OCI-LY1 (cell line): ENCODE results near the gene EPHB2.

Source experiments
- H2AFZ ChIP-seq: fragments of 200-600 bp; sonication (generic), shearing (Covaris generic); 2 replicates; pipeline ENCODE4 v1.6.0; 2014; ENCODE audit warnings: antibody characterized with exemption, mild to moderate bottlenecking, low read length
- H3F3A ChIP-seq: fragments of 200-600 bp; sonication (generic), shearing (Covaris generic); 2 replicates; pipeline ENCODE4 v1.6.0; 2014; ENCODE audit warnings: mild to moderate bottlenecking, antibody characterized with exemption, low read length, moderate library complexity; ENCODE audit not compliant: insufficient read depth
- H3K27ac ChIP-seq: fragments of 200-600 bp; sonication (generic); 2 replicates; pipeline ENCODE4 v1.5.1; 2014; ENCODE audit warnings: low read length, mixed run types, mild to moderate bottlenecking, low read depth; ENCODE audit not compliant: poor library complexity, severe bottlenecking
- H3K27me3 ChIP-seq: fragments of 200-600 bp; sonication (generic); 2 replicates; pipeline ENCODE4 v1.6.0; 2014; ENCODE audit warnings: antibody characterized with exemption, mild to moderate bottlenecking, low read length, moderate library complexity; ENCODE audit not compliant: insufficient read depth
- H3K36me3 ChIP-seq: fragments of 200-600 bp; sonication (generic); 2 replicates; pipeline ENCODE4 v1.6.1; 2014; ENCODE audit warnings: mild to moderate bottlenecking, antibody characterized with exemption, low read length, moderate library complexity, mixed read lengths; ENCODE audit not compliant: insufficient read depth
- H3K4me1 ChIP-seq: fragments of 200-600 bp; sonication (generic); 2 replicates; pipeline ENCODE4 v1.5.1; 2014; ENCODE audit warnings: mild to moderate bottlenecking, low read length, moderate library complexity; ENCODE audit not compliant: insufficient read depth, severe bottlenecking
- H3K4me2 ChIP-seq: fragments of 200-600 bp; sonication (generic), shearing (Covaris generic); 2 replicates; pipeline ENCODE4 v1.6.1; 2014; ENCODE audit warnings: low read length
- H3K4me3 ChIP-seq: fragments of 200-600 bp; sonication (generic); 2 replicates; pipeline ENCODE4 v1.5.1; 2014; ENCODE audit warnings: low read length, low read depth, mild to moderate bottlenecking, mixed read lengths; ENCODE audit not compliant: poor library complexity, severe bottlenecking
- H3K79me2 ChIP-seq: fragments of 200-600 bp; shearing (Covaris generic); 2 replicates; pipeline ENCODE4 v1.6.1; 2016; ENCODE audit warnings: mixed run types, low read length, mixed read lengths; ENCODE audit not compliant: insufficient read depth
- H3K9ac ChIP-seq: fragments of 200-600 bp; sonication (generic), shearing (Covaris generic); 2 replicates; pipeline ENCODE4 v1.6.1; 2014; ENCODE audit warnings: mild to moderate bottlenecking, low read length, mixed read lengths
- H3K9me2 ChIP-seq: fragments of 200-600 bp; sonication (generic), shearing (Covaris generic); 2 replicates; pipeline ENCODE4 v1.6.1; 2014; ENCODE audit warnings: low read depth, mild to moderate bottlenecking, low read length, mixed read lengths
- H3K9me3 ChIP-seq: fragments of 200-600 bp; shearing (Covaris generic); 2 replicates; pipeline ENCODE4 v1.6.1; 2014; ENCODE audit warnings: low read length, mixed read lengths
- H4K20me1 ChIP-seq: fragments of 200-600 bp; sonication (generic), shearing (Covaris generic); 2 replicates; pipeline ENCODE4 v1.6.0; 2016; ENCODE audit warnings: mild to moderate bottlenecking, low read length; ENCODE audit not compliant: insufficient read depth
- CTCF ChIP-seq: fragments of 200-600 bp; sonication (generic), shearing (Covaris generic); IDR thresholded peaks from 2 replicates; pipeline ENCODE4 v1.5.1; 2017; ENCODE audit warnings: mild to moderate bottlenecking, antibody characterized with exemption, low read length, moderate library complexity, mixed read lengths
- EZH2 ChIP-seq: fragments of 200-600 bp; sonication (generic), shearing (Covaris generic); IDR thresholded peaks from 2 replicates; pipeline ENCODE4 v1.8.0; 2017; ENCODE audit warnings: borderline replicate concordance, mixed run types, mild to moderate bottlenecking, antibody characterized with exemption, low read length, moderate library complexity, mixed read lengths

Gene EPHB2

DNA sequence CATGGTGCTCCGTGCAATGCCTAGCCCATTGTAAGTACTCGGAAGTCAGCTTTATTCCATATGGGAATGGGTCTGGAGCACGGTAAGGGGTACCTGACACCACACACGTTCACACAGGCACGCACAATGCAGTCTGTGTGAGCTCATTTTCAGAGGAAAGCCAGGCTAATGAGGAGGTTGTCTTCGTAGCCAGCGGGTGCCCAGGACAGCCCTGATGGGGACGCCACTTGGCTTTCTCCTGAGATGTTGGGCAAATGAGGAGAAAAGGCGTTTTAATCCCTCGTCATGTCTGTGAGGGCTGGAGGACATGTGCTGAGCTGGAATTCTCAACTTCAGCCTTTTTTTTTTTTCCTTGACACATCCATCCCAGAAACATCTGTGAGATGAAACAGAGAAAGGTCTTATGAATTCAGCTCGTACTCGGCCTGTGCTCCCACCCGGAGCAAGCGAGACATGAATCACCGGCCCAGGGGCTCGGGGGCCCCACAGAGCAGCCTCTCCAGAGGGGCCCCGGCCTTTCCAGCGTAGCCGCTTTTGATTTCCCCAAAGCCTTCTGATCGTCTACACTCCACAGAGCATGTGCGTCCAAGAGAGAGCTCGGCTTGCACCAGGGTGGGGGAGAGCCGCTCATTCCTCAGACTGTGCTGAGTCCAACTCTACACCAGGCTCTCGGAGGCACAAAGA is 125.1 kb downstream of the EPHB2 start:
- H4K20me1 ChIP-seq = no peaks in the 10 kb centered on the region
- H3K9me2 ChIP-seq = no peaks in the 10 kb centered on the region

GRCh38 chr1:22836850-22837249 is 126.2 kb downstream of the EPHB2 start:
- no peaks in the 10 kb centered on the region for H3K9me2 ChIP-seq
- H3K27me3 ChIP-seq = peaks cover 5% of the 10 kb centered on the region; the same call in 1 of the 2 replicates
- no peaks in the 10 kb centered on the region for H4K20me1 ChIP-seq
- H3K9ac ChIP-seq = no peak overlapping the region
- H3K36me3 ChIP-seq = no peaks in the 10 kb centered on the region
- H3K4me1 ChIP-seq = no peaks in the 10 kb centered on the region
- no peak overlapping the region for H3K4me2 ChIP-seq
- no peaks in the 10 kb centered on the region for H3F3A ChIP-seq
- no peak overlapping the region for H3K27ac ChIP-seq
- TF ChIP-seq EZH2 (no peak), CTCF (no peak)
- no peaks in the 10 kb centered on the region for H3K79me2 ChIP-seq
- no peak overlapping the region for H2AFZ ChIP-seq
- no peaks in the 10 kb centered on the region for H3K9me3 ChIP-seq
- no peak overlapping the region for H3K4me3 ChIP-seq

More for the DNA sequence above, 125.1 kb downstream of the EPHB2 start:
- H3K27me3 ChIP-seq = peaks cover 5% of the 10 kb centered on the region; the same call in 1 of the 2 replicates
- no peak overlapping the region for H3K4me2 ChIP-seq
- no peaks in the 10 kb centered on the region for H3F3A ChIP-seq
- no peaks in the 10 kb centered on the region for H3K79me2 ChIP-seq
- no peaks in the 10 kb centered on the region for H3K4me1 ChIP-seq
- no peak overlapping the region for H3K4me3 ChIP-seq
- no peak overlapping the region for H2AFZ ChIP-seq
- TF ChIP-seq CTCF (no peak), EZH2 (no peak)
- no peak overlapping the region for H3K27ac ChIP-seq
- no peaks in the 10 kb centered on the region for H3K36me3 ChIP-seq
- no peaks in the 10 kb centered on the region for H3K9me3 ChIP-seq
- no peak overlapping the region for H3K9ac ChIP-seq

DNA sequence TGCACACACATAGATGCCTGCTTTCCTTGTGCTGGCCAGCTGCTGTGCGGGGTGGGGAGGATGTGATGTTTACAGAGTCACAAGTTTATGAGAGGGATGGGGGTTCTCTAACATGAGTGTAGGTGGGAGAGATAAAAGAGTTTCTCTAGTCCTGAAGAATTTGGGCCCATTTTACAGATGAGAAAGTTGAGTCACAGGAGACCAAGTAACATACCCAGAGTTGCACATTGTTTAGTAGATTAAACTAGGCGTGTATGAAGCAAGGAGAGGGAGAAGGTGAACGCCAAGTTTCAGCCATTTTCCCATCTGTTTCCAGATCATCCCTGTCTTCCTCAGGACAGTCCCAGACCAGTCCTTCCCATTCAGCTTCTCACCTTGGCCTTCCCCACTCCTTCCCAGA is 126.7 kb downstream of the EPHB2 start:
- H3K27me3 ChIP-seq = peaks cover 5% of the 10 kb centered on the region; the same call in 1 of the 2 replicates
- TF ChIP-seq CTCF = no peak
- TF ChIP-seq EZH2 = no peak

More for the DNA sequence above, 126.7 kb downstream of the EPHB2 start:
- Histone ChIP-seq H3K79me2 (no peaks in the 10 kb centered on the region), H3K4me1 (no peaks in the 10 kb centered on the region), H3K36me3 (no peaks in the 10 kb centered on the region), H3K9ac (no peak overlapping the region), H3K27ac (no peak overlapping the region), H3K4me2 (no peak overlapping the region), H3F3A (no peaks in the 10 kb centered on the region), H3K4me3 (no peak overlapping the region), H4K20me1 (no peaks in the 10 kb centered on the region), H3K9me2 (no peaks in the 10 kb centered on the region), H3K9me3 (no peaks in the 10 kb centered on the region), H2AFZ (no peak overlapping the region)
